ENCODE measurements around the gene CGB7.
A peak's percentile ranks its signal among the peaks of the same experiment; 100 is the strongest.
"Not testable (repeated sequence)": the region's sequence is repeated elsewhere in the genome, so short reads cannot be mapped to it uniquely, and the experiment has no call there.

CGB7 gene

DNA sequence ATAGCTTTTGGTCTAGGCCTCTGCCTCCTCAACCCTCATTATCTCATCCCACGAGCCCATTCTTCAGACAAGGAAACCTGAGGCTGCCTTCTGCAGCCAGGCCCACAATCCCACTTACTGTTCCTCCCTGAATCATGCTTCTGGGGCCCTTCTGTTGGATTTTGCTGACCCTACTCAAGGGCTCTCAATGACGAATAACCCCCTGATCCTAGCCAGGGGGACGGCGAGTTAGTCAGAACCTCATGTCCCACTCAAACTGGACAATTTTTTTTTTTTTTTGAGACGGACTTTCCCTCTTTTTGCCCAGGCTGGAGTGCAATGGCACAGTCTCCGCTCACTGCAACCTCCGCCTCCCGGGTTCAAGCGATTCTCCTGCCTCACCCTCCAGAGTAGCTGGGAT lies 35.4 kb downstream of the CGB7 start:
- no peaks in the 10 kb centered on the region for H3K9me3 Mint-ChIP-seq
- no peak for DNase-seq
- H3K4me3 Mint-ChIP-seq: no peak overlapping the region
- H3K27me3 Mint-ChIP-seq: peaks cover 0 to 14% of the 10 kb centered on the region in 2 donors
- no peaks in the 10 kb centered on the region for H3K36me3 Mint-ChIP-seq (ENCODE audit: insufficient read depth)
- ATAC-seq (replicated peaks): no peak
- peaks cover 11 to 19% of the 10 kb centered on the region in 2 donors for H3K4me1 Mint-ChIP-seq (ENCODE audit: low read depth in 2 of 2)
- H3K27ac Mint-ChIP-seq: no peak overlapping the region

DNA sequence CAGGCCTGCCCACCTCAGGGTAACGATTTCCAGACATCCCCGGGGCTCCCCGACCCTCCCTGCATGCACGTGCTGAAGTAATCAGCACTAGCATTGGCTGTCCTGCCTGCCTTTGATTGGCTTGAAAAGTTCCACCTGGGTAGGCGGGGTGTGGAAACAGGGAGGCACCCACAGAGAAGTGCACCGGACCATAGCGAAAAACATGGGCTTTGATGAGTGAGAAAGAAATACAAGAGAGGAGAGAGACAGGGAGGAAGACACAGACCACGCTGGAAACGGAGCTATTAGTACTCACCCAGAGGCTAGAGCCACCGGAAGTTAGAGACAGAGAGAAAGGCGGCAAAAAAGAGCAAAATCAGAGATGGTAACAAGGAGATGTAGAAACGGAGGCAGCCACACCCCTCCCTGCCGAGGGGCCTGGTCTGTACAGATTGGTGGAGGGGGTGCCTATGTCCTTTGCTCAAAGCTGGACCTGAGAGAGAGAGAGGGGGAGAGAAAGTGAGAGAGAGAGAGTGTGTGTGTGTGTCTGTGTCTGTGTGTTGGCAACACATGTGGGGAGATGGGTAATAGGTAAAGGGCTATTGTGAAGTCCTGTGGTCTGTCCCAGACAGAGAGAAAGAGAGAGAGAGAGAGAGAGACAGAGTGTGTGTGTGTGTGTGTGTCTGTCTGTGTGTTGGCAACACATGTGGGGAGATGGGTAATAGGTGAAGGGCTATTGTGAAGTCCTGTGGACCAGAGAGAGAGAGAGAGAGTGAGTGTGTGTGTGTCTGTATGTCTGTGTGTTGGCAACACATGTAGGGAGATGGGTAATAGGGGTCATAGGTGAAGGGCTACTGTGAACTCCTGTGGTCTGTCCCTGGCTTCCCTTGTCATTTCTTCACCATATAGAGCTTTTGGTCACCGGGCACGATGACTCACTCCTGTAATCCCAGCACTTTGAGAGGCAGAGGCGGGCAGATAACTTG lies 36.3 kb downstream of the CGB7 start:
- Mint-ChIP-seq H3K27me3 (peaks cover 0 to 14% of the 10 kb centered on the region in 2 donors), H3K36me3 (ENCODE audit: insufficient read depth) (peaks cover 4% of the 10 kb centered on the region), H3K4me1 (ENCODE audit: low read depth in 2 of 2) (peaks cover 11 to 19% of the 10 kb centered on the region in 2 donors), H3K4me3 (no peak overlapping the region), H3K27ac (peak overlapping the region; percentile 0 to 5), H3K9me3 (no peaks in the 10 kb centered on the region)
- ATAC-seq (replicated peaks): no peak
- DNase-seq: no peak

GRCh38 chr19:49020342-49020741 lies 37.2 kb downstream of the CGB7 start:
- no peak overlapping the region for H3K27ac Mint-ChIP-seq
- H3K4me1 Mint-ChIP-seq (ENCODE audit: low read depth in 2 of 2): peaks cover 11 to 19% of the 10 kb centered on the region in 2 donors
- H3K27me3 Mint-ChIP-seq: peaks cover 0 to 8% of the 10 kb centered on the region in 2 donors
- DNase-seq (no peak), ATAC-seq (replicated peaks) (no peak)
- no peaks in the 10 kb centered on the region for H3K9me3 Mint-ChIP-seq
- H3K36me3 Mint-ChIP-seq (ENCODE audit: insufficient read depth): peaks cover 4% of the 10 kb centered on the region
- H3K4me3 Mint-ChIP-seq: peak overlapping the region; percentile 93 to 94

DNA sequence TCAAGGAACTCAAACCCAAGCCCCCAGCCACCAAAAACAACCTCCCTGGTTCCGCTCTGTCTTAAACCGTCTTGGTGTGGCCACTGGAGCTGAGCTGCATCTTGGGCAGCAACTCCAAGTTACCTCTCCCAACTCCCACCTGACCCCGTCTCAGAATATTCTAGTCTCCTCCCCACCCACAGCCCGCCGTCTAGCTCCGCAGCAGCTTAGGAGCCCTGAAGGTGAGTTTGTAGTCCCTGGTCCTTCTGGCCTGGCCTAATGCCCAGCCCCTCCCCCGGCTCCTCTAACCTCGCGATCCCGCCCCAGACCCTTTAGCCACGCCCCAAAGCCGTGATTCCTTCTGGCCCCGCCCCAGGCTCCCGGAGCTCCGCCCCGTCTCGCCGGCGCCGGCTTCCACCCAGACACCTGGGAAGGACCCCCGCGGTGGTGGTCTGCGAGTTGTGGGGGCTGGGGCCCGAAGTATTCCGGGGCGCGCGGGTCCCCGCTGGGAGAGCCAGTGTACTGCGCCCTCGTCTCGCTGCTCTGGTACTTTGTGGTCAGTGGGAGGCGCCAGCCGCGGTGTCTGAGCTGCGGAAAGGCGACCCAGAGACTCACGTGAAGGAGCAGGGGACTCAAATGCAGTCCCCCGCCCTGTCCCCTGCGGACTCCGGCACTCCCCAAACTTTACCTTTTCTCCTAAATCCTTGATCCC lies 38.2 kb downstream of the CGB7 start:
- Mint-ChIP-seq H3K36me3 (ENCODE audit: insufficient read depth) (peaks cover 4% of the 10 kb centered on the region), H3K4me3 (peak overlapping the region; percentile 93 to 94), H3K27me3 (peaks cover 0 to 8% of the 10 kb centered on the region in 2 donors), H3K4me1 (ENCODE audit: low read depth in 2 of 2) (peaks cover 11 to 19% of the 10 kb centered on the region in 2 donors), H3K9me3 (no peaks in the 10 kb centered on the region), H3K27ac (peak overlapping the region; percentile 89 to 90)
- ATAC-seq (replicated peaks): peak; percentile 48
- peak; percentile 40 to 54 (median 49) for DNase-seq

DNA sequence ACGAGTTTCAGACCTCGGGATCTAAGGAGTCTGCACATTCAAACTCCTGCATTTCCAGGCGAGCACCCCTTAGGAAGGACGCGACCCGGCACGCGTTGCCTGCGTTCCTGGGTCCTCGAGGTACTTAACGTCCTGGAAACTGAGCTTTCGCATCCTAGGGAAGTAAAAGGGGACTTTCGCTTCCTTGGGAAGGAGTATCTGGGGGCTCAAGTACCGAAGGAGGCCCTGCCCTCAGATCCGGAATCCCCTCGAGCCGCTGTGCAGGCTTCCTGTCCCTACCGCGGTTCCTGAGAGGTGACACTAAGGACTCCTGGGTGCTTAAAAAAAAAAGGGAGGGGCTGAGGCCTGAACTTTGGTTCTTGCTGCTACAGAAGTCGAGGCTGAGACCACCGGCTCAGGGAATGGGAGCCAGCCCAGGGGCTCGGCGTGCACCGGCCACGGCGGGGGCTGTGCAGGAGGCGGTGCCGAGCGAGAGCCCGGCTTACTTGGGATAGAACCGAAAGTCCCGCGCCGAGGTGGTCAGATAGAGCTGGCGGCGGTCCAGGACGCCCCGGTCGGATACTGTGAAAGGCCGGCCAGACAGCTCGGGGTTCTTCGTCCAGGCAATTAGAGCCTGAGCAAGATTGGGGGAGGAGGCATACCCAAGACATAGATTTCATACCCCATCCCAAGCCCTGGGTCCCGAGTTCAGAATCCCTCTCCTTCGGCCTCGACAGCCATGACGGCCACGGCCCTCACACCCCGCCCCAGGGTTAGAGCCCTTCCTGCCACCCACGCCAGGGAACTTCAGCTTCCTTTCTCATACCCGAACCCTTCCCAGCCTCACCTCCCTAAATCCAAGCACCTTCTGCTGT lies 38.9 kb downstream of the CGB7 start:
- not testable (repeated sequence) for H3K9me3 Mint-ChIP-seq; H3K27me3 Mint-ChIP-seq; H3K36me3 Mint-ChIP-seq (ENCODE audit: insufficient read depth); DNase-seq
- Mint-ChIP-seq H3K4me3 (peak overlapping the region; percentile 93 to 94), H3K4me1 (ENCODE audit: low read depth in 2 of 2) (peaks cover 11 to 19% of the 10 kb centered on the region in 2 donors), H3K27ac (peak overlapping the region; percentile 89 to 90)
- ATAC-seq (replicated peaks): peak; percentile 25

DNA sequence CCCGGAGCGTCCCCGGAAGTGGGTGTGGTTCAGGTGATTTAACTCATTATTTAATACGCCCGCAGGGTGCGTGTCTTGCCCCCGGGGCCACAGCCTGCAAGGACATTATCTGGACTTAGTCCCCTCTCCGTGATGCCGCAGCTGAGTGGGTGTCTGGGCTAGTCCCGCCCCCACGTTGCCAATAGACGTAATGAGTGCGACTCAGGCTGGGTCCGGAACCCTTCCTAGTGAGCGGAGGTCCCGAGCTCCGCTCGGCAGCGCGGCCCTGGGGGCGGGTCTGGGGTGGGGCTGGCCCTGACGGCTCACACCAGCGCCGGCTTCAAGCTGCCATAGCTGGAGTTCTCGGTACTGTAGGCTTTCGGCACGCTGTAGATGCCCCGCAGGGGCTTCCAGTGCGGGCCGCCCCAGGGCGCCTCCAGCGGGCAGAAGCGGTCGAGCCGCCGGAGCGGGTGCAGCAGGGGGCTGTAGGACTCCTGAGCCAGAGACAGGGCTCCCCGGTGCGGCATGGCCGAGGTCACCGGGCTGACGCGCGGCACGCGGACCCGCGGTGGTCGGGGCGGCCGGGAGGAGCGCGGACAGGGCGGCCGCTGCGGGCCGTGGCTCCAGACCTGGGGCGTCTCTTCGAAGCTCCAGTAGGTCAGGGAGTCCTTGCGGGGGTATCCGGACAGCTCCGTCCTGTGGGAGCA lies 39.7 kb downstream of the CGB7 start:
- peaks cover 11 to 19% of the 10 kb centered on the region in 2 donors for H3K4me1 Mint-ChIP-seq (ENCODE audit: low read depth in 2 of 2)
- H3K36me3 Mint-ChIP-seq (ENCODE audit: insufficient read depth): peaks cover 4% of the 10 kb centered on the region
- H3K27me3 Mint-ChIP-seq: peaks cover 0 to 8% of the 10 kb centered on the region in 2 donors
- DNase-seq: peak; percentile 68 to 74 (median 71)
- no peaks in the 10 kb centered on the region for H3K9me3 Mint-ChIP-seq
- ATAC-seq (replicated peaks): peak; percentile 82
- H3K27ac Mint-ChIP-seq: no peak overlapping the region
- peak overlapping the region; percentile 93 to 94 for H3K4me3 Mint-ChIP-seq

DNA sequence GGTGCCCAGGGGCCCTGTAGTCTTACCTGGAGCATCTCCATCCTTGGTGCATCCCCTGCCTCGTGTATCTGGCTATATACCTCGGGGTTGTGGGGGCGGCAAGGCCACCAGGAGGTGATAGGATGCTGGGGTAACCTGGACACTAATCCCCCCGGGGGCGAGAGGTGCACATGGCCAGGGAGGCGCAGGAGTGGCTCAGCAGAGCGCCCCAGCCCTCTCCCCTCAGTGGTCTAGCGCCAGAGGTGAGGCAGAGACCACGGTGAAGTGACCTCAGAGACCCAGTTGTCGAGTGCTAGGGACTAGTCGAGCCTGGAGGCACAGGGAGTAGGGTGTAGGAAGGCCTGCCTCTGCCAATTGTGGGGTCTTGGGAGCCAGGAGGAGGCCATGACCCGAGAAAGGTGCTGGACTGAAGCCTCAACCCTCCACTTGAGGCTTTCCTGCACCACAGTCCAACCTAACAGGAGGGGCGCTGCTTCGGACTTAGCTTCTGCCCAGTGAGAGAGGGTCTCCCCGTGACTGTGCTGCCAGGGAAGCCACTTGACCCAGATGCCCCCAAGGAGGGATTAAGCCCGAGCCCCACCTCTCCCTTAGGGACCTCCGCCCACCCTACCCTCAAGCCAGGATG lies 40.4 kb downstream of the CGB7 start, which contains the start of gene LHB:
TSS of gene LHB (minus strand) at position 51 of the 625 bp plus-strand sequence. CDS start at position 41, 10 bp downstream.
- Mint-ChIP-seq H3K4me1 (ENCODE audit: low read depth in 2 of 2) (peaks cover 11 to 19% of the 10 kb centered on the region in 2 donors), H3K9me3 (no peaks in the 10 kb centered on the region), H3K36me3 (ENCODE audit: insufficient read depth) (peaks cover 4% of the 10 kb centered on the region), H3K27me3 (peaks cover 0 to 8% of the 10 kb centered on the region in 2 donors), H3K27ac (peak within 1 kb of the TSS in 1 of 2 donors; percentile 58), H3K4me3 (peak within 1 kb of the TSS; percentile 93 to 94)
- ATAC-seq (replicated peaks) (no peak), DNase-seq (no peak)

DNA sequence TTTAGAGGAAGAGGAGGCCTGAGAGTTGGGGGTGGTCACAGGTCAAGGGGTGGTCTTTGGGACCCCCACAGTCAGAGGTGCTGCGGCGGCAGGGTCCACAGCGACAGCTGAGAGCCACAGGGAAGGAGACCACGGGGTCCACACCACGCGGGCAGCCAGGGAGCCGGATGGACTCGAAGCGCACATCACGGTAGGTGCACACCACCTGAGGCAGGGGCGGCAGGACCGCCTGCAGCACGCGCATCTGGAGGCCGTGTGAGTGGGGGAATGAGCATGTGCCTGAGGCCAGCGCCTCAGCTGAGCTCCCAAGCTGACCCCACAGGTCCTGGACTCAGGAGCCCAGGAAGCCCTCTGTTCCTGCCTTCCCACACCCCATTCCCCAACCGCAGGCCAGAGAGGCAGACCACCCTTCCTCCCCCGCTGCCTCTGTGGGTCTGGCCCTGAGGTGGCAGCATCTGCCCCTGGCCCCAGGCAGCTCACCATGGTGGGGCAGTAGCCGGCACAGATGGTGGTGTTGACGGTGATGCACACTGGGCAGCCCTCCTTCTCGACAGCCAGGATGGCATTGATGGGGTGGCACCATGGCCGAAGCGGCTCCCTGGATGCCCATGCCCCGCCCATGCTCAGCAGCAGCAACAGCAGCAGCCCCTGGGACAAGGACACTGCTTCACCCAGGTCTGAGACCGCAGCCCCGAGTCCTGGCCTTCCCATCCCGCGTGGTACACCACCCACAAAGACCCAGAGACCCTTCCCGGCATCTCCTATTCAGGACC lies 41.3 kb downstream of the CGB7 start:
- peaks cover 10 to 16% of the 10 kb centered on the region in 2 donors for H3K4me1 Mint-ChIP-seq (ENCODE audit: low read depth in 2 of 2)
- H3K27ac Mint-ChIP-seq: peak overlapping the region in 1 of 2 donors; percentile 58
- DNase-seq: no peak
- H3K36me3 Mint-ChIP-seq (ENCODE audit: insufficient read depth): peaks cover 4% of the 10 kb centered on the region
- ATAC-seq (replicated peaks): no peak
- peaks cover 0 to 8% of the 10 kb centered on the region in 2 donors for H3K27me3 Mint-ChIP-seq
- no peak overlapping the region for H3K4me3 Mint-ChIP-seq
- H3K9me3 Mint-ChIP-seq: no peaks in the 10 kb centered on the region

- DNase-seq (no peak), ATAC-seq (replicated peaks) (no peak)
- peaks cover 0 to 8% of the 10 kb centered on the region in 2 donors for H3K27me3 Mint-ChIP-seq
- H3K36me3 Mint-ChIP-seq (ENCODE audit: insufficient read depth): peaks cover 14% of the 10 kb centered on the region
- no peak overlapping the region for H3K27ac Mint-ChIP-seq
- peaks cover 8 to 12% of the 10 kb centered on the region in 2 donors for H3K4me1 Mint-ChIP-seq (ENCODE audit: low read depth in 2 of 2)
- H3K9me3 Mint-ChIP-seq: no peaks in the 10 kb centered on the region
- H3K4me3 Mint-ChIP-seq: no peak overlapping the region
These were observed 42.7 kb downstream of the CGB7 start for GRCh38 chr19:49014870-49015255.

DNA sequence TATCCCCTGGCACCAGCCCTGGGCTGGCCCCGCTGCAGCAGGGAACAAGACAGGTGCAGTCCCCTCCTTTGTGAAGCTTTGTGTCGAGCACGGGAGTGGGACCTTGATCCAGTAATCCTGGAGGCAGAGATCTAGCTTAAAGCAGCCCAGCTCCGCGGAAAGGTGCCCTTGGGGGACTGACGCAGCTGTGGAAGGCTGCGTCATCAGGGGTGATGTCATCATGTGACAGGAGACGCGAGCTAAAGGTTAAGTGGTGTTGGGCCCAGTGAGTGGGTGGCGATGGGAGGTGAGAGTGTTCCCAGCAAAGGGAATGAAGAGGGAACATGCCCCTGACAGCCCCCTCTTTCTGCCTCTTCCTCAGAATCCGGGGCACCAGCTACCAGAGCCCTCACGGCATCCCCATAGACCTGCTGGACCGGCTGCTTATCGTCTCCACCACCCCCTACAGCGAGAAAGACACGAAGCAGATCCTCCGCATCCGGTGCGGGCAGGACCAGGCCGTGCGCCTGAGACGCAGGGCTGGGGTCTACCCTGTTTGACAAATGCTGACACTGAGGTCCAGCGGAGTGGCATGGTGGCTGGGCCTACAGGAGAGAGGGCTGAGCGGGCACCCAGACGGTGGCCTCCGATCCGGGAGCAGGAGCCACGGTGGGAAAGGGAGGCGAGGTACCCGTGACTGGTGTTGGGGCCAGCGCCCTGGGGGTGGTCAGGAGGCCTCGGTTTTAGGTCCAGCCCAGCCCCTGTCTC lies 43.3 kb downstream of the CGB7 start:
- DNase-seq: no peak
- peaks cover 7 to 8% of the 10 kb centered on the region in 2 donors for H3K4me1 Mint-ChIP-seq (ENCODE audit: low read depth in 2 of 2)
- ATAC-seq (replicated peaks): no peak
- H3K27me3 Mint-ChIP-seq: peaks cover 0 to 5% of the 10 kb centered on the region in 2 donors
- H3K4me3 Mint-ChIP-seq: no peak overlapping the region
- peaks cover 16% of the 10 kb centered on the region for H3K36me3 Mint-ChIP-seq (ENCODE audit: insufficient read depth)
- no peaks in the 10 kb centered on the region for H3K9me3 Mint-ChIP-seq
- H3K27ac Mint-ChIP-seq: peak overlapping the region in 1 of 2 donors; percentile 62

- H3K9me3 Mint-ChIP-seq: no peaks in the 10 kb centered on the region
These were observed 46.4 kb downstream of the CGB7 start for GRCh38 chr19:49011194-49011593.

More at GRCh38 chr19:49011194-49011593, 46.4 kb downstream of the CGB7 start:
- Mint-ChIP-seq H3K27me3 (no peaks in the 10 kb centered on the region), H3K36me3 (ENCODE audit: insufficient read depth) (peaks cover 15% of the 10 kb centered on the region), H3K4me1 (ENCODE audit: low read depth in 2 of 2) (no peaks in the 10 kb centered on the region), H3K27ac (no peak overlapping the region), H3K4me3 (no peak overlapping the region)
- ATAC-seq (replicated peaks) (no peak), DNase-seq (no peak)

All from effector memory CD8-positive, alpha-beta T cell (primary cell).